T-helper 2 cell (primary cell): ENCODE data around the gene BACH2.
A peak's percentile ranks its signal among the peaks of the same experiment; 100 is the strongest.
"Not testable (repeated sequence)": the region's sequence is repeated elsewhere in the genome, so short reads cannot be mapped to it uniquely, and the experiment has no call there.

Experiments used
- DNase-seq, 5 experiments: peaks; one replicate each; pipeline versions ENCODE4 v3.0.0 to v3.0.0-alpha.2; 2012 to 2022

BACH2 gene

DNA sequence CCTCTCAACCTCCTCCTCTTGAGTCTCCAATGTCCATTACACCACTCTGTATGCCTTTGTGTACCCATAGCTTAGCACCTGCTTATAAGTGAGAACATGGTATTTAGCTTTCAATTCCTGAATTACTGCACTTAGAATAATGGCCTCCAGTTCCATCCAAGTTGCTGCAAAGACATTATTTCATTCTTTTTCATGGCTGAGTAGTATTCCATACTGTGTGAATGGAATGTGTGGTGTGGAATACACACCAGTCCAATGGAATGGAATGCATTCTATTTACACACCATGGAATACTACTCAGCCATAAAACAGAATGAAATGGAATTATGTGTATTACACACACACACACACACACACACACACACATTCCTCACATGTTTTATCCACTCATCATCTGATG, 116.1 kb downstream of the BACH2 start:
- DNase-seq: no peak

DNA sequence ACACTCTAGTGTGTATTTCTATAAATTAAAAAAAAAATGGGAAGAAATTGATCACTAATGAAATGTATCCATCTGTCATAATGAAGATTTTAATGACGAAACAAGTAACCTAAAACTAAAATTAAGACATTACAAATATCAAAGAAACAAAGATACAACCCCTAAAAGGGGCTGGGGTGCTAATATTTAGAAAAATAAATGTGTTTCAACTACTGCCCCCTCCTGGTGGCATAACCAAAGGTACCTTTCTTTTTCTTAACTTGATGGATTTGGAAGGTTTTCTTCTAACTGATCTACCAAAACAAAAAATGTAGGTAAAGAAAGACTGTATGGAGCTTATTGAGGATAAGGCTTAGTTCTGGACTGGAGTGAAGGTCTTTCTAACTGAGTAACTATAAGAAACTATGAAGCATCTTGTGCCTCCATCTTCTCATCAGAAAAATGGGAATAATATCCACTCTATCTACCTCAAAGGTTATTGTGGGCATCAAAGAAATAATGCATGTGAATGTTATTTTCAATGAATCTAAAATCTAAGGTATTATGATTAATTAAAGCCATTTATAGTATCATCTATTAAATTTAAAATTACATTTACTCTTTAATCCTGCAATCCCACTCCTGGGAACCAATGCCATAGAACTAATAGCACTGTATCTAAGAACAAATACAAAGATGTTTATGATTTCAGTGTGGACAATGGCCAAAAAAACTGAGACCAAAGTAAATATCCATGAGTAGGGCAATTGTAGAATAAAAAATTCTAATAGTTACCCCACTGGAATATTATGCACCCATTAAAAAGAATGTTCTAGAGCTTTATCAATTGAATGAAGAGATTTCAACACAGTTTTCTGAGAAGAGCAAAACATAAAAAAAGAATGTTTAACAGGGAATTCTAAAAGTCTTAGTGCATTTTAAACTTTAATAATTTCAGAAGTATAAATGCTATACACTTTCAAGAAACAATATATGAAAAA, 117.2 kb downstream of the BACH2 start:
- no peak for DNase-seq

DNA sequence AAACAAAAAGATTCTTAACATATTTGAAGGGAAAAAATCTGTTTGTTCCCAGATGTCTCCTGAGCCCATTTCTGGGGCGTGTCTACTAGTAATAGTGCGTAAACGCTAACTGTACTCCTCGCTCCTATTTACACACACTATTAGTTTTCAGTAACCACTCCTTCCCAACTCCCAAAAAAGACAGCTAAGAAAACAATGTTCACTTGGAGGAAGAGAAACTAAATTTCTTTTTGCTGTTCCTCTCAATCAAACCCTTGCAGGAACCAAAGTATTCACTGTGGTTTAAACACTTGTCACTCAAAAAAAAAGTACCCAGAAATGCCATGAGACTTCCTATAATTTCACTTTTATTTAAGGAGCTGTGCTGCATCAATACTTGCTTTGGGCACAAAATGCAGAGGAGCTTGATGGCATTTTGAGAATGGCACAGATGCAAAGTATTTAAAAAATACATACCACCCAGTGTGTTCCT, 118.2 kb downstream of the BACH2 start:
- DNase-seq: no peak

DNA sequence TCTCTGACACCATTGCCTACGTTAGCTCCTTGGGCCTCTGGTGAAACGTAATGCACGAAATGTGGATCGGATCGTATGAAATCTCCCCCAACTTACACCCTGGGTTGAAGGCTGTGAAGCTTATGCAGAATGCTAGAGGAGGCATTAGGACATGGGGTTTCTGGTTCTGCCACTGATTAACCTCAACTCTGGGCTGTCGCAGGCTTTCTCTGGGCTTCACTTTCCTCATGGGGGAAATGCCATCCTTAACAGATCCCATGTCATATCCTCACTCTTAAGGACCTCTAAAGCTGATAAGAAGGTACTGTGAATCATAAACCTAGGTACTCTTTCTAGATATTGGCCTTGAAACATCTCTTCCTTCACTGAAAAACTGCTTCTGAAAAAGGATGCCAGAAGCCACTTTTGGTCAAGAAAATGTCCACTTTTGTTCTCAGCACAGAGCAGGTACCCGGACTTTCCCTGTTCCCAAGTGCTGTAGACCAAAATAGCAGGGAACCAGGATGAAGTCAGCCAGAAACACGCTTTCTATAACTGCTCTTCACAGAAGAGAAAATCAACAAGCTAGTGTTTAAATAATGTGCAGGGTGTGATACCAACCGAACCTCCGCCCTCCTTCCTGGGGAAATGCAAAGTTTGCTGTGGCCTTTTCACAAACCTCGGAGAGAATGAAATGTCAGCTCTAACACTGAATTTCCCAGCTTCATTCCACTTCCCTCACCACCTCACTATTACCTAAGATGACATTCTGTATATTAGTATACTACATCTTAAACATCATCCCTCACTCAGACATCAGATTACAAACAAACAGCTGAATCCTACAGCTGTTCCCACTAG, 118.9 kb downstream of the BACH2 start:
- DNase-seq: no peak

DNA sequence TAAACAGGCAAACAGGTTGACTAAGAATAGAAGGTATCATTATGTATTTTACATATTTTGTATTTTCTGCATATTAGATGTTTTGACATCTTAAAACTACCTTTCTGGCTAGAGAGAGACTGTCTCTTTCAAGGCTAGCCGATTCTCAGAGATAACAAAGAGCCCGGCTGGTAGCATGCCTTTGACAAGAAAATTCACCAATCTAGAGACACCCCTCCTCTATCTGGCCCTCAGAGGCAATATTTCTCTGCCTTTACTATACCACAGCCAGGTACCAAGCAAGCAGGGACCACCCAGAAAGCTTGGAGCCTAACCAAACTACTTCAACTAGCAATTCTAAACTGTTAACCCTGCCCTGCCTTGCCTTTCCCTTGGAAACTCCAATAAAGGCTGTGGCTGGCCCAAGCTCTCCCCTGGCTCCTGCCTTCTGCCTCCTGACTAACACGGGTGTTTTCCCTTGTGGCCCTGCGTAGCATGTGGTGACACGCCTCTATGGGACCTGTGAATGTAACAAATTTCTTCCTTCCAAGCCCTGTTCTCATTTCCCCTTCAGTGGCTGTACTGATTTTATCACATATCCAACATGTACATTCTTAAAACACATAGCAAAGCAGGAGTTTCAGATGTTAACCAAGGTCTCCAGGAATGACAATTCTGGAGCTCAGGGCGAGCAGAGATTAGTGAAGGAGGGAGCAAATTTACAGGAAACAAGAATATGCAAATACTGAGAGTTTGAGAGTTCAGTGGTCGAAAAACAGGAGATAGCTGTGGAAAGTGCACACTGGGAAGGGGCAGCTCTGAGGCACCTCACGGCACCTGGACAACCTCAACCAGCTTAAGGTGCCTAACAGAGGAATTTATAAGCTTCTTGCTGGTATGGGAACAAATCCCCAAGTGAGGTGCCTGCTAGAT, 120.8 kb downstream of the BACH2 start:
- DNase-seq: peak in 1 of 5 experiments; percentile 50

DNA sequence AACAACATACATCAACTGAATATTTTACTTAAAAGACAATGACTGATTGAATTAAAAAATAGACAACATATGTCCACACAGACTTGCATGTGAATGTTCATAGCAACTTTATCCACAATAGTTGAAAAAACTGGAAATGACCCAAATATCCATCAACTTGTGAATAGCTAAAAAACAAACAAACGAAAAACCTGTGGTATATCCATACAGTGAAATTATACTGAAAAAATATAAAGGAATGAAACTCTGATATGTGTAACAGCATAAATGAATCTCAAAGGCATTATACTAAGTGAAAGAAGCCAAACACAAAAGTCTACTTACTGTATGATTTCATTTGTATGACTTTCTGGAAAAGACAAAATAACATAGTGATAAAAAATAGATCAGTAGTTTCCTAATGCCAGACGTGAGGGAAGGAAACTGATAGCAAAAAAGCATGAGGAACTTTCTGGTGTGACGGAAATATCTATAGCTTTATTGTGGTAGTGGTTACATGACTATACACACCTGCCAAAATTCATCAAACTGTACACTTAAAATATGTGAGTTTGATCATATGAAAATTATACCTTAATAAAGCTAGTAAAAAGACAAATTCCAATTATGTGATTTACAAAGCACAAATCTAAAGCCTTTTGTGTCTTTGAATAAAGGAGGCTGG, 123.2 kb downstream of the BACH2 start:
- no peak for DNase-seq

DNA sequence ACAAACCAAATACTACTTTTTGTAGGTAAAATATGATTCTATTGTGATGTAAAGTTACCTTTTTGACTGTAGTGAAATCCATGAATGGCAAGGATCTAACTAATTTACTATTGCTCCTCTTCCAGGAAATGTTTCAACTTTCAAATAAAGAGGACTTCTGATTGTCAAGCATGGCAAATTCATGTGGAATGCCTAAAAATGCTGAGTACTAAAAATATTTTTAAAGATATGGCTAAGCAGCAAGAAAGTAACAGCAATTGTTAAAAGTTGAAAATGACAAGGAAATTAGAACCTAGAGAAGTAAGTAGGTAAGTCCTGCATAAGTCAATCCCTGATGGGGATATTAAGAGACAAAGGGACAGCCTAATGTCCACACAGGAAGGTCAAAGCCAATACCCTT, 126.0 kb downstream of the BACH2 start:
- no peak for DNase-seq

DNA sequence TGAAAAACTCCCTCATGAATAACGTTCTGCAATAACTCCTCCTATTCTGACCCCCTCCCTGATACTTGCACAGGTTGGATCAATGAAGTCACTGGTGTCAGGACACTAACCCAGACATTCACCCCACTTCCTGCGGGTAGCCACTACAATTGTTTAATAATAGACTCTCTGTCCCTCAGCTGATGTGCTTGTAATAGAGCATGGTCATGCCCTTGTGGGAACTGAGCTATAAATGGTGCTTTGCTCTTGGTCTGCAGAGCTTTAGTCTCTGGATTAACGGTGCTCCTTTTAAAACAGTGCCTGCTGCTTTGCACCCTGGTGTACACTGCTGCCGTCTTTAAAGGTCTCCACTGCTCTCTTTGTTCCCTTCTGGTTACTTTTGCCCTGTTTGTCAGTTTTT, 127.3 kb downstream of the BACH2 start:
- DNase-seq: no peak

DNA sequence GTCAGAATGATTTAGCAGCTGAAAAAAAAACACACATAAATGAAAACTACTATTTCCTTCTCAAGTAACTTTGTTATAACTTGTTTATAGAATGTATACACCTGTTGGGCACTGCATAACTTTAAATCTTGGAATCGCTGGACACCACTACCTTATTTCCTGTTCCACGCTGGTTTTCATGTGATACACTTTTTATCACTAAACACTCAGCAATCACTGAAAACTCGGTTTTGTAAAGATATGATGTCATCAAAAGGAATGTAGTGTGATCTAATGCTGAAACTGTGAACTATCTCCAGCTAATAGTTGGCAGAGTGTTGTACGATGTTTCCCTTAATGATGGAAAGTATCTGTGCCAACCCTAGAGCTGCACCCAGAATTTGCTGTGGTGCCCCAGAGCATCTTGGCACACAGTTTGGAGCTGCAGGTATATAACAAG, 127.9 kb downstream of the BACH2 start:
- no peak for DNase-seq

DNA sequence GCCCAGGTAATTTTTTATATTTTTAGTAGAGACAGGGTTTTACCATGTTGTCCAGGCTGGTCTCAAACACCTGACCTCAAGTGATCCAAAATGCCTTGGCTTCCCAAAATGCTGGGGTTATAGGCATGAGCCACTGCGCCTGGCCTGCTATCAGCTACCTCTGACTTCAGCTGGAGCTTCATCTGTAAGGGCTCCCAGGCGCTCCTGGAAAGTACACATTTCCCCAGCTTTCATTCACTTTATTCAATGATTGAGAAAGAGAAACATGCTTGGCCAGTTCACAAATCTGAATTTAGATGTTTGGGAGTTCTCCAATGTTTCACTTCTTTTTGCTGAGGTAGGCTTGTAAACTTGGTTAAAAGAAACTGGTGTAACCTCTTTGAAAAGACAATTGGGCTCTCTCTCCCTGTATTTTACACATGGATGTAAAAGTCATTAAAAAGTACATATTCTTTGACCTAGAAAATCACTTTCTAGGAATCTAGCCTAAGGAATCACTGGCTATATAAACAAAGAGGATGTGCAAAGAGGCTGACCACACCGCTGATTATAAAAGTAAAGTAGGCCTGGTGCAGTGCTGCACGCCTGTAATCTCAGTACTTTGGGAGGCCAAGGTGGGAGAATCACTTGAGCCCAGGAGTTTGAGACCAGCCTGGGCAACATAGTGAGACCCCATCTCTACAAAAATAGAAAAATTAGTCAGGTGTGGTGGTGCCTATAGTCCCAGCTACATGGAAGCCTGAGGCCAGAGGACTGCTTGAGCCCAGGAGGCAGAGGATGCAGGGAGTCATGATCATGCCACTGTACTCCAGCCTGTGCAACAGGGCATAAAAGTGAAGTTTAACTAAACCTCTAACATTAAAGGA, 128.9 kb downstream of the BACH2 start:
- no peak for DNase-seq

DNA sequence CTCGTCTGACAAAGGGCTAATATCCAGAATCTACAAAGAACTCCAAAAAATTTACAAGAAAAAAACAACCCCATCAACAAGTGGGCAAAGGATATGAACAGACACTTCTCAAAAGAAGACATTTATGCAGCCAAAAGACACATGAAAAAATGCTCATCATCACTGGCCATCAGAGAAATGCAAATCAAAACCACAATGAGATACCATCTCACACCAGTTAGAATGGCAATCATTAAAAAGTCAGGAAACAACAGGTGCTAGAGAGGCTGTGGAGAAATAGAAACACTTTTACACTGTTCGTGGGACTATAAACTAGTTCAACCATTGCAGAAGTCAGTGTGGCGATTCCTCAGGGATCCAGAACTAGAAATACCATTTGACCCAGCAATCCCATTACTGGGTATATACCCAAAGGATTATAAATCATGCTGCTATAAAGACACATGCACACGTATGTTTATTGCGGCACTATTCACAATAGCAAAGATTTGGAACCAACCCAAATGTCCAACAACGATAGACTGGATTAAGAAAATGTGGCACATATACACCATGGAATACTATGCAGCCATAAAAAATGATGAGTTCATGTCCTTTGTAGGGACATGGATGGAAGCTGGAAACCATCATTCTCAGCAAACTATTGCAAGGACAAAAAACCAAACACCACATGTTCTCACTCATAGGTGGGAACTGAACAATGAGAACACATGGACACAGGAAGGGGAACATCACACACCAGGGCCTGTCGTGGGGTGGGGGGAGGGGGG, 130.3 kb downstream of the BACH2 start:
- not testable (repeated sequence) for DNase-seq

DNA sequence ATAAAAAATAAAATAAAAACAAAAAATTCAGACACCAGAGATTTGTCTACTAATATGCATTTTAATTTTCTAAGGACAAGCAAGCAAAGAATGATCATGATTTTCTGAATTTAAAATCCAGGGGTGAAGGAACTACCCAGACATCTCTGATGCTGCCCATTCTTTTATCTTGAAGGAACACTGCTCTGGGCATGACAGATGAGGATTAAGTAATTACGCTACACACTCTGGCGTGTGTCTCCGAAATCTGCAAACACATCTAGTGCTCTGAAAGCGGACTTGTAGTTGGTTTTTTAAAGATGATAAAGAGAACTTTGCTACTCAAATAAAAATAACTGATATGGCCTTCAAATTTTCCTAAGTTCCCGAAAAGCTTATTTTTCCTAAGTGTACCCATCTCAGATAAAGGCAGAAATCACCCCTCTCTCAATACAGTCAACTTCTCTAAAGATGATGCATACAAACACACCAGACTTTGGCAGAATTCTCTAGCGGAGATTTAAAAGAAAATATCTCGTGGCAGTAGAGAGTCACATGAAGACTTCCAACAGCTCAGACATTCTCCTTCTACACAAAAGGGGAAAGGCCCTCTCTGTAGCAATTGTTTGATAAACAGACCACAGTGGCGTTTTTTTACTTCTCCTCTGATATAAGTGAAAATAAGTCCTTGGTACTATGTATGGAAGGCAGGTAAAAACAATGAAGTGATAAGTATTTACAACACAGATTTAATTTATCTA, 133.8 kb downstream of the BACH2 start:
- no peak for DNase-seq

DNA sequence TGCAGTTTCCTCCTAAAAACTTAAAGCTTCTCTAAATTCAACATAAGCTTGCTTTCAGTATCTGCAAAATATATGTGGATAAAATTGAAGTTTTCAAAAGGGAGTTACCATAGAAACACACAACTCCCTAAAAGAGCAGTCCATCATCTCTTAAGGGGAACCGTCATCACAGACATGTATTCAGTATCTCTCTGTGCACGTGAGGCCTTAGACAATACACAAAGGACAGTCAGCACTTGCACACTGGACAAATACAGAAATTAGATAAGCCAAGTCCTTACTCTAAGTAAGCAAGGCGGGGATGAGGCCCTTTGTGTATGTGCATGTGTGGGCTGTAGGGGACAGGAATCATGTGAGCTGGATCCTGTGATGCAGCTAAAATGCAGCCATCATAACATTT, 136.6 kb downstream of the BACH2 start:
- DNase-seq: no peak

DNA sequence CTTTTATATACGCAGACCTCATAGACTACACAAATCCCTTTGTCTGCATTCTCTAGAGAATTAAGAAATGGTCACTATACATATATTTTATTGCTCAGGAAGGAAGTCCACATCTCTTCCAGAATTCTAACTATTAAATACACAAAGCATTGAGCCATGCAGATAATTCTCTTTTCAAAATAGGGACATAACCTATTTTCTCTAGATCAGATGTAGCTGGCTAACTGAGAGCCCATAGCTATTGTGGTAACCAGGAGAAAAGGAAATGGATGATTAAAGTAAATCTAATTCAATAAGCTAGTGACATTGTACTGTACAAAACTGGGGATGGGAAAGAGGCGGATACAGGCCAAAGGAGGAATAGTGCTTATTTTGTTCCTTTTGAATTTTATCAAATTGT, 137.2 kb downstream of the BACH2 start:
- DNase-seq: no peak

DNA sequence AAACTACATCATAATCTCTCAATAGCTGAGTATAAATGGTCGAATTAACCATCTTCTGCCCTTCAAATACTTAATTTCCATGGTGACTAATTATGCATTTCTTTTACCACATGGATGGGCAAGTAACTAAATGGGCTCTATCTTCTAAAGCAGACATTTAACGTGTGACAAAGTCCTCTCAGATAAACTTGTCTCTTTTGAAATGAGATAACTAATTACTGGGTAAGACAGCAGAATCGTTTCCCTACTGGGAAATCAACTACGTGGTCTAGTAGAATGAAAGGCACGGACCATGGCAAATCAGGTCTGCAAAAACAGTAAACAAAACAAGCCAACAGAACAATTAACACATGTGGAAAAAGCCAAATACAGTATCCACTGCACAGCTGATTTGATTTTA, 137.7 kb downstream of the BACH2 start:
- no peak for DNase-seq

DNA sequence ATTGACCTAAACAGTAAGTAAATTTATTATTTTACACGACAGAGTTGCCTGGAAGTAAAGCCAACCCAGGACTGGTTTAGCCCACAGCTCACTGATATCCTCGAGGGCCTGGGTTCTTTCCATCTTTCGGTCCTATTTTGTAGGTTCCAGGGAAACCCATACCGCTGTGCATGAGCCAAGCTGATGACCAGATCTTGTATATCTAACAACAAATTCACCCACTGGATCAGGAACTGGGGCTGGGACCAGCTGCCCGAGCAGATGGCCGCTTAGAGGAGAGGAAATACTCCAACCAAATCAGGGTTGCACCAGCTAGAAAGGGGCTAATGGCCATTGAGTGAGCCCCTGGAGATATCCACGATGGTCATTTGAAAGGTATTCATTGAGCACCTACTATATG, 139.2 kb downstream of the BACH2 start:
- DNase-seq: no peak

DNA sequence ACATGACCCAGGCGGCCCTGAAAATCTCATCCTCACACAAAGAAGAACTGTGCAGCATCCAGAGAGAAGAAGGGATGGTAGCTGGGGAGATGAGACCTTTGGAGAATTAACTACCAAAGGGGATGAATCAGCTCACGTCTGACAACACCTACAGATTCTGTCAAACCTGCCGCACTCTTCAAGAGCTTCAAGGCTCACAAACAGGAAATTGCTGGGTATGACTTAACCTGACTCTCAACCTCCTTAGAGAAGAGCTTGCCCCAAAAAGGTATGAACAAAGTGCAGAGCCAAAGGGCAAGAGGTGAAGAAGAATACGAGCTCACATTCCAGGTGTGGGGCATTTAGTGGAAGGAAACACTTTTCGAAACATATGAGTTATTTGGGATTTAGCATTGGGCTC, 139.8 kb downstream of the BACH2 start:
- peak in 2 of 5 experiments; percentile 23 to 32 for DNase-seq

DNA sequence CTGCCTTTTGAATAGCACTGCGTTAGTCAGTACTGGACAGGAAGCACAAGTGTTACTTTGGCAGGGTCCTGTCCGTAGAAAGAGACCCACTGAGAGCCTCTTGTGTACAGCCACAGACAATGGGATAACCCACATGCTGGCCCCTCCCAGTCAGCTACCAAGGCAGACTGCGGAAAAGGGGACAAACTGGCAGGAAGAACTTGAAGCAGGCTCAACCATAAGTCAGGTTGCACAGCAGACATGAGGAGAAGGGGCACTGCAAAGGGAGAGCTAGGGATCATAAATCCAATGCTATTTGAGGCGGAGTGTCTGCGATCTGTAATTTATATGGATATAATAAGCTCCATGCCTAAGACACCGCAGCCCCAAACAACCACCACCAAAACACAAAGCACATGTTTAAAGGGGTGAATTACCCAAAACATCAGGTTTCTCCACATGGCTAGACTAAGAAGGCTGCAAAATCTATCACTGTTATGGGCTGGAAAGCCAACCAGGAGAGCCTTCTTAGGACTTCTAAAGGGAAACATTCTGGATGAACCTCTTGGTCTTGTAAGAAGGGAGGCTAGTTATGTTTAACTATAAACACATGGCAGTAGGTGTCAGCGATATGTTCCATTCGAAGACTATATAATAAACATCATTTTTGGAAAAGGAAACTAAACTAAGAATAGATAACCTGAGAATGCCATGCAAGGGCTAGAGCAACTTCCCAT, 141.7 kb downstream of the BACH2 start:
- no peak for DNase-seq
